KMS-11 (cell line): ENCODE measurements around the gene ASIC3.

Experiments
- H2AFZ ChIP-seq: fragments of 200-600 bp; sonication (generic); 2 replicates; pipeline ENCODE4 v1.6.1; 2016; ENCODE audit warnings: antibody characterized with exemption, mixed run types, low read depth
- H3K27ac ChIP-seq: fragments of 200-600 bp; sonication (generic); 2 replicates; pipeline ENCODE4 v1.6.1; 2016; ENCODE audit warnings: mild to moderate bottlenecking, mixed run types
- H3K27me3 ChIP-seq: fragments of 200-600 bp; sonication (generic); 2 replicates; pipeline ENCODE4 v1.6.1; 2017; ENCODE audit warnings: mild to moderate bottlenecking, low read depth, mixed run types, moderate library complexity; ENCODE audit not compliant: insufficient read depth
- H3K36me3 ChIP-seq: fragments of 200-600 bp; sonication (generic); 2 replicates; pipeline ENCODE4 v1.6.1; 2017; ENCODE audit warnings: mild to moderate bottlenecking, mixed run types; ENCODE audit not compliant: insufficient read depth
- H3K4me1 ChIP-seq: fragments of 200-600 bp; sonication (generic); 2 replicates; pipeline ENCODE4 v1.6.1; 2016; ENCODE audit warnings: mild to moderate bottlenecking, low read depth, mixed run types; ENCODE audit not compliant: poor library complexity, severe bottlenecking
- H3K4me2 ChIP-seq: fragments of 200-600 bp; sonication (generic); 2 replicates; pipeline ENCODE4 v1.7.0; 2016; ENCODE audit warnings: mild to moderate bottlenecking, mixed run types
- H3K4me3 ChIP-seq: fragments of 200-600 bp; sonication (generic); IDR thresholded peaks from 2 replicates; pipeline ENCODE4 v1.6.1; 2017; ENCODE audit warnings: low read depth, low read length, mixed read lengths; ENCODE audit not compliant: insufficient read depth
- H3K79me2 ChIP-seq: fragments of 200-600 bp; sonication (generic); 2 replicates; pipeline ENCODE4 v1.6.1; 2016; ENCODE audit warnings: low read depth, mixed run types; ENCODE audit not compliant: insufficient read depth
- H3K9ac ChIP-seq: fragments of 200-600 bp; sonication (generic); 2 replicates; pipeline ENCODE4 v1.6.1; 2016; ENCODE audit warnings: mild to moderate bottlenecking, mixed run types
- H4K20me1 ChIP-seq: fragments of 200-600 bp; sonication (generic); 2 replicates; pipeline ENCODE4 v1.6.1; 2016; ENCODE audit warnings: mild to moderate bottlenecking, mixed run types; ENCODE audit not compliant: insufficient read depth
- TF ChIP-seq, protein P1 (sequence below): fragments of 200-600 bp; sonication (generic); conservative IDR thresholded peaks from 2 replicates; pipeline ENCODE4 v1.6.1; 2017; ENCODE audit warnings: low read depth, mild to moderate bottlenecking, antibody characterized with exemption, low read length, moderate library complexity, mixed read lengths

Gene ASIC3

DNA sequence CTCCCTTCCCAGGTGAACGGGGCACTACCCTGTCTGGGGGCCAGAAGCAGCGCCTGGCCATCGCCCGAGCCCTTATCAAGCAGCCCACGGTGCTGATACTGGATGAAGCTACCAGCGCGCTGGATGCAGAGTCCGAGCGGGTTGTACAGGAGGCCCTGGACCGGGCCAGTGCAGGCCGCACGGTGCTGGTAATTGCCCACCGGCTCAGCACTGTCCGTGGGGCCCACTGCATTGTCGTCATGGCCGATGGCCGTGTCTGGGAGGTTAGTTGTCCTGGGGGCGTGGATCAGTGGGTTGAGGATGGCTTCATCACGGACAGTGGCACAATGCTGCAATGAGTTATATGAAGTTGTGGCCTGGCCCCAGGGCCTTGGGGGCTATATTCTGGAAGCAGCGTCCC lies 4.4 kb upstream of the ASIC3 start:
- peaks cover 8% of the 10 kb centered on the region for H3K4me1 ChIP-seq
- H3K4me3 ChIP-seq: no peak overlapping the region
- no peak overlapping the region for H2AFZ ChIP-seq
- no peaks in the 10 kb centered on the region for H3K79me2 ChIP-seq
- no peaks in the 10 kb centered on the region for H3K36me3 ChIP-seq
- H3K27ac ChIP-seq: no peak overlapping the region
- H3K9ac ChIP-seq: no peak overlapping the region
- no peak overlapping the region for H3K4me2 ChIP-seq
- TF ChIP-seq, protein P1, sequence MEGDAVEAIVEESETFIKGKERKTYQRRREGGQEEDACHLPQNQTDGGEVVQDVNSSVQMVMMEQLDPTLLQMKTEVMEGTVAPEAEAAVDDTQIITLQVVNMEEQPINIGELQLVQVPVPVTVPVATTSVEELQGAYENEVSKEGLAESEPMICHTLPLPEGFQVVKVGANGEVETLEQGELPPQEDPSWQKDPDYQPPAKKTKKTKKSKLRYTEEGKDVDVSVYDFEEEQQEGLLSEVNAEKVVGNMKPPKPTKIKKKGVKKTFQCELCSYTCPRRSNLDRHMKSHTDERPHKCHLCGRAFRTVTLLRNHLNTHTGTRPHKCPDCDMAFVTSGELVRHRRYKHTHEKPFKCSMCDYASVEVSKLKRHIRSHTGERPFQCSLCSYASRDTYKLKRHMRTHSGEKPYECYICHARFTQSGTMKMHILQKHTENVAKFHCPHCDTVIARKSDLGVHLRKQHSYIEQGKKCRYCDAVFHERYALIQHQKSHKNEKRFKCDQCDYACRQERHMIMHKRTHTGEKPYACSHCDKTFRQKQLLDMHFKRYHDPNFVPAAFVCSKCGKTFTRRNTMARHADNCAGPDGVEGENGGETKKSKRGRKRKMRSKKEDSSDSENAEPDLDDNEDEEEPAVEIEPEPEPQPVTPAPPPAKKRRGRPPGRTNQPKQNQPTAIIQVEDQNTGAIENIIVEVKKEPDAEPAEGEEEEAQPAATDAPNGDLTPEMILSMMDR: no peak
- H4K20me1 ChIP-seq: no peaks in the 10 kb centered on the region
- H3K27me3 ChIP-seq: no peaks in the 10 kb centered on the region; the same call in 1 of the 2 replicates

DNA sequence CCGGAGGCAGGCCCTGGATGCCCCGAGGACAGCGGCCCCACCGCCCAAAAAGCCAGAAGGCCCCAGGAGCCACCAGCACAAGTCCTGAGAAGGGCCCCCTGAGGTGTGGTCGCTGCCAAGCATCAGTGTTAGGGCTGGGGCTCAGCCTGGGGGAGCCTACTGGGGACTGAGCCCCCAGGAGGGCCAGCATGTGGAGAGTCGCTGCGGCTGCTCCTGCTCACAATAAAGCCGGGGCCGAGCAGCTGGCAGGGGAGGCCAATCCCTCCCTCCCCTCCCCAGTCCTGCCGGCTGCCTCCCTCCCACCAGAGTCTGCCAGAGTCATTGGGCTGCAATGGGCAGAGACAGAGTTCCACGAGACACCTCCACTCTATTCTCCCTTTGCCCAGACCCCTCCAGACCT lies 3.1 kb upstream of the ASIC3 start:
- H3K36me3 ChIP-seq: no peaks in the 10 kb centered on the region
- H3K4me3 ChIP-seq: no peak overlapping the region
- H2AFZ ChIP-seq: no peak overlapping the region
- no peaks in the 10 kb centered on the region for H3K4me1 ChIP-seq
- H3K4me2 ChIP-seq: no peak overlapping the region
- no peak overlapping the region for H3K9ac ChIP-seq
- no peak overlapping the region for H3K27ac ChIP-seq
- no peaks in the 10 kb centered on the region for H3K79me2 ChIP-seq
- TF ChIP-seq, protein P1: no peak
- H4K20me1 ChIP-seq: no peaks in the 10 kb centered on the region
- H3K27me3 ChIP-seq: peaks cover 11% of the 10 kb centered on the region; the same call in 1 of the 2 replicates

DNA sequence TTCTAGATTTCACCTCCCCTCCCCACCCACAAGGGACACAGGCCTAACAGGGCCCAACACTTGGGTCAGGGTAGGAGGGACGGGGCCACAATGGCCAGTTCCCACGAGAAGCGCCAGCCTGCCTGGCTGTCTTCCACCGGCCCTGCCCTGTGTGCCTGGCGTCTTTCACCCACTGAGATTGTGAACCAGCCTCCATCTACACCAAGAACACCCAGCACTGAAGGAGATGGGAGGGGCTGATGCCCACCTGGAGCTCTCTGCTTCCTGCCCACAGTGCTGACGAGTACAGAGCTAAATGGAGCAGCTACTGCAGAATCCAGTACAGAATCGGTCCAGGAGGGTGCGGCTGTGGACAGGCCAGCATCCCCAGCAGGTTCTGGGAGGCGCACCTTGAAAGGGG lies 2.4 kb upstream of the ASIC3 start:
- Histone ChIP-seq H4K20me1 (no peaks in the 10 kb centered on the region), H3K4me2 (no peak overlapping the region), H3K4me3 (no peak overlapping the region), H3K9ac (no peak overlapping the region), H3K36me3 (no peaks in the 10 kb centered on the region), H3K27ac (no peak overlapping the region), H3K4me1 (no peaks in the 10 kb centered on the region), H3K27me3 (peaks cover 13% of the 10 kb centered on the region; the same call in 1 of the 2 replicates), H3K79me2 (no peaks in the 10 kb centered on the region), H2AFZ (no peak overlapping the region)
- TF ChIP-seq, protein P1: no peak

DNA sequence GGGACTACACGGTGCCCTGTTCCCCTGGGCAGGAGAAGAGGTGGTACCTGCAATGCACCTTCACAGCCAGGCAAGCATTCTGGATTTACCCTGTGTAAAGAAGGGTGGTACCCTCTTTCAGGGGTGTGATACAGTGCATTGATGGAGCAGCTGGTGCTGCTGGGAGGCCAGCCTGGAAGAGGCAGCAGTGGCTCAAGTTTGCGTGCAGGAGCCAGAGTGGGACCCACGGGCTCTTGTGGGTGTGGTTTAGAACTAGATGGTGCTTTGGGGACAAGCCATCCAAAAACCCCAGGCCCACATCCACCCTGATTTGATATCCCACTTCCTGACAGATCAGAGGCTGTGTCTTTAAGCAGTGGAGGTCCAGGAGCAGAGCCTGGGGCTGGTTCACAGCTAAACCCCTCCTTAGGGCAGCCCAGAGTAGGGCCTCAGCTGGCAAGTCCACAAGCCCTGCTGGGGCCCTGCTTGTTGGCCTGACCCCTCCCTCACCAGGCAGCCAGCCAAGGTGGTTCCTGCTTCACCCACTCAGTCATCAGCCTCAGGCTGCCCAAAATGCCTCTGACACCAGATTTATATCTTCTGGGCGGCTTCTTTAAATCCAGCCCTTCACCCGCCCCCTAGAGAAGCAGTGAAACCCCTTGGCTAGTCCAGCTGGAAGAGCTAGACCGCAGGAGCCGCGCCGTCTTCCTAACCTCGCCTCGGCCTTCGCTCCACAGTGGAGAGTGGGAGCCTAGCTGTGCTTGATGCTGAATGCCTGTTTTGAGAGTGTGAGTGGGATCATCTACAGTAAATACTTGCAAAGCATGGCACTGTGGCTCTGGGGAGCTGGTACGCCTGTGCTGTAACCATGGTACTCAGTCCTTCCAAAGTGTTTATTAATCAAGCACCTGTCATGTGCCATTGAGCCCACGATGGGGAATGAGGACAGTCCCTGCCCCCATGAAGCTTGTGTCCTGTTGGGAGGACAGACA lies 1.4 kb upstream of the ASIC3 start:
- Histone ChIP-seq H3K4me1 (no peaks in the 10 kb centered on the region), H3K4me3 (no peak overlapping the region), H2AFZ (no peak overlapping the region), H3K36me3 (no peaks in the 10 kb centered on the region), H4K20me1 (no peaks in the 10 kb centered on the region), H3K9ac (no peak overlapping the region), H3K27ac (no peak overlapping the region), H3K27me3 (peaks cover 13% of the 10 kb centered on the region; the same call in 1 of the 2 replicates), H3K79me2 (no peaks in the 10 kb centered on the region), H3K4me2 (no peak overlapping the region)
- TF ChIP-seq, protein P1: no peak
